ENCODE data around the gene SEMA5A.

GRCh38 chr5:9316733-9317132 is 229.1 kb downstream of the SEMA5A start:
- TF ChIP-seq, protein P1, sequence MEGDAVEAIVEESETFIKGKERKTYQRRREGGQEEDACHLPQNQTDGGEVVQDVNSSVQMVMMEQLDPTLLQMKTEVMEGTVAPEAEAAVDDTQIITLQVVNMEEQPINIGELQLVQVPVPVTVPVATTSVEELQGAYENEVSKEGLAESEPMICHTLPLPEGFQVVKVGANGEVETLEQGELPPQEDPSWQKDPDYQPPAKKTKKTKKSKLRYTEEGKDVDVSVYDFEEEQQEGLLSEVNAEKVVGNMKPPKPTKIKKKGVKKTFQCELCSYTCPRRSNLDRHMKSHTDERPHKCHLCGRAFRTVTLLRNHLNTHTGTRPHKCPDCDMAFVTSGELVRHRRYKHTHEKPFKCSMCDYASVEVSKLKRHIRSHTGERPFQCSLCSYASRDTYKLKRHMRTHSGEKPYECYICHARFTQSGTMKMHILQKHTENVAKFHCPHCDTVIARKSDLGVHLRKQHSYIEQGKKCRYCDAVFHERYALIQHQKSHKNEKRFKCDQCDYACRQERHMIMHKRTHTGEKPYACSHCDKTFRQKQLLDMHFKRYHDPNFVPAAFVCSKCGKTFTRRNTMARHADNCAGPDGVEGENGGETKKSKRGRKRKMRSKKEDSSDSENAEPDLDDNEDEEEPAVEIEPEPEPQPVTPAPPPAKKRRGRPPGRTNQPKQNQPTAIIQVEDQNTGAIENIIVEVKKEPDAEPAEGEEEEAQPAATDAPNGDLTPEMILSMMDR (IDR thresholded peaks at IDR 0.05) = no peak
- TF ChIP-seq POLR2A (IDR thresholded peaks at IDR 0.05) = no peak

Measured in lower leg skin (tissue), 3 donors.